Prostate gland (tissue), 2 donors: ENCODE measurements around the gene CD82. TPM values are rescaled to one million over a fixed set of nuclear protein-coding genes. Genes with fewer than 3 reads are reported as not detected.

Source experiments
- DNase-seq: peaks from one replicate; pipeline ENCODE4 v3.0.0-alpha.2; 2019; ENCODE audit warnings: low spot score
- H3K27ac ChIP-seq, 2 donors: fragments of 200-600 bp; sonication (generic); 2 replicates each; pipeline ENCODE4 v1.5.1; 2017 to 2019
- H3K27me3 ChIP-seq: fragments of 200-600 bp; sonication (generic); replicated peaks from 2 replicates; pipeline ENCODE4 v1.5.1; 2019; ENCODE audit not compliant: insufficient read depth
- H3K36me3 ChIP-seq, 2 donors: fragments of 200-600 bp; sonication (generic); 1 replicate in 1 of 2; 2 replicates in 1 of 2; pipeline versions ENCODE4 v1.5.1 to v1.8.1; 2017 to 2019
- H3K4me1 ChIP-seq: fragments of 200-600 bp; sonication (generic); replicated peaks from 2 replicates; pipeline ENCODE4 v1.5.1; 2019
- H3K4me3 ChIP-seq, 2 donors: fragments of 200-600 bp; sonication (generic); 2 replicates each; pipeline ENCODE4 v1.5.1; 2017 to 2019
- H3K9me3 ChIP-seq: fragments of 200-600 bp; sonication (generic); 2 replicates; pipeline ENCODE4 v1.5.1; 2017
- CTCF ChIP-seq, 4 experiments: fragments of 200-600 bp in 2 of 4; fragments of 450-650 bp in 2 of 4; sonication (generic) in 2 of 4; IDR thresholded peaks; 1 replicate in 3 of 4; 2 replicates in 1 of 4; pipeline ENCODE4 v1.5.1; 2016 to 2019; ENCODE audit warnings: antibody characterized with exemption in 4 of 4, mild to moderate bottlenecking in 2 of 4, moderate library complexity in 2 of 4
- POLR2A ChIP-seq: fragments of 450-650 bp; IDR thresholded peaks from one replicate; pipeline ENCODE4 v1.6.1; 2016; ENCODE audit warnings: antibody characterized with exemption, mild to moderate bottlenecking
- POLR2AphosphoS5 ChIP-seq: sonication (generic); formaldehyde crosslinking; IDR thresholded peaks from one replicate; pipeline ENCODE4 v1.6.1; 2017; ENCODE audit warnings: antibody characterized with exemption
- WGBS: methylation state at CpG from one replicate; pipeline ENCODE4 v1.1.5; 2018; 5-methylcytosine and 5-hydroxymethylcytosine counted together
- intact Hi-C: fragments of 100-400 bp; cut with DNase I; formaldehyde crosslinking; loops from one replicate; pipeline ENCODE4 v1.14.2; 2022
- total RNA-seq, 2 donors: library from RNA; depleted of rRNA; stranded (reverse); fragments of >200 nt; gene quantifications; one replicate each; pipeline ENCODE4 v1.1.0, GENCODE V29; 2016

Gene CD82
- total RNA-seq, 2 donors from 2014 or later, result 35.1 to 54.6 TPM

GRCh38 chr11:44614281-44614775 is 48.9 kb downstream of the CD82 start:
- intact Hi-C loops, result no loop called here
- H3K27ac ChIP-seq, result no peak overlapping the region
- no peaks in the 10 kb centered on the region for H3K9me3 ChIP-seq
- no peaks in the 10 kb centered on the region for H3K36me3 ChIP-seq
- H3K4me1 ChIP-seq, result no peaks in the 10 kb centered on the region
- no peaks in the 10 kb centered on the region for H3K27me3 ChIP-seq
- 90% methylated on average over 7 of the region's 7 CpGs for WGBS
- no peak for DNase-seq
- no peak overlapping the region for H3K4me3 ChIP-seq
- TF ChIP-seq CTCF (IDR thresholded peaks at IDR 0.05), result no peak
- TF ChIP-seq POLR2A, result no peak
- TF ChIP-seq POLR2AphosphoS5, result no peak

GRCh38 chr11:44615041-44615755 is 49.7 kb downstream of the CD82 start:
- WGBS, result 75% methylated on average over 14 of the region's 15 CpGs
- H3K4me1 ChIP-seq, result no peaks in the 10 kb centered on the region
- no peak for DNase-seq
- no peak for TF ChIP-seq POLR2A
- no peak for TF ChIP-seq CTCF (IDR thresholded peaks at IDR 0.05)
- TF ChIP-seq POLR2AphosphoS5, result no peak
- intact Hi-C loops, result no loop called here
- no peaks in the 10 kb centered on the region for H3K36me3 ChIP-seq
- H3K27ac ChIP-seq, result no peak overlapping the region
- H3K4me3 ChIP-seq, result no peak overlapping the region
- no peaks in the 10 kb centered on the region for H3K27me3 ChIP-seq
- no peaks in the 10 kb centered on the region for H3K9me3 ChIP-seq

- no peaks in the 10 kb centered on the region for H3K27me3 ChIP-seq
- no peaks in the 10 kb centered on the region for H3K4me1 ChIP-seq
- intact Hi-C loops, result loop anchor here (1.0 kb wide), 1 partner anchor 59 kb away; no protein-coding TSS in a partner anchor
- WGBS, result 90% methylated on average over 14 of the region's 14 CpGs
- no peak for DNase-seq
- H3K36me3 ChIP-seq, result no peaks in the 10 kb centered on the region
- H3K27ac ChIP-seq, result no peak overlapping the region
- no peaks in the 10 kb centered on the region for H3K9me3 ChIP-seq
- no peak overlapping the region for H3K4me3 ChIP-seq
- TF ChIP-seq POLR2AphosphoS5 (no peak), POLR2A (no peak), CTCF (IDR thresholded peaks at IDR 0.05) (no peak)
These were observed 50.7 kb downstream of the CD82 start for GRCh38 chr11:44615913-44616791.

GRCh38 chr11:44617671-44618461 is 52.4 kb downstream of the CD82 start:
- no peaks in the 10 kb centered on the region for H3K36me3 ChIP-seq
- no peaks in the 10 kb centered on the region for H3K9me3 ChIP-seq
- TF ChIP-seq POLR2AphosphoS5, result no peak
- TF ChIP-seq CTCF (IDR thresholded peaks at IDR 0.05), result no peak
- no peak for TF ChIP-seq POLR2A
- no peaks in the 10 kb centered on the region for H3K27me3 ChIP-seq
- 92% methylated on average over 18 of the region's 18 CpGs for WGBS
- intact Hi-C loops, result no loop called here
- no peak for DNase-seq
- no peaks in the 10 kb centered on the region for H3K4me1 ChIP-seq
- H3K27ac ChIP-seq, result no peak overlapping the region
- no peak overlapping the region for H3K4me3 ChIP-seq
